Parathyroid adenoma (tissue), 2 donors: ENCODE results near the gene PRDM10.
"Not testable (repeated sequence)": the region's sequence is repeated elsewhere in the genome, so short reads cannot be mapped to it uniquely, and the experiment has no call there.

Source experiments
- H2AFZ ChIP-seq: fragments of 300-600 bp; sonication (generic); one replicate; pipeline ENCODE4 v1.7.0; 2017; ENCODE audit warnings: antibody characterized with exemption, mild to moderate bottlenecking
- H3K27ac ChIP-seq: fragments of 300-600 bp; sonication (generic); one replicate; pipeline ENCODE4 v1.7.0; 2017
- H3K27me3 ChIP-seq: fragments of 300-600 bp; sonication (generic); one replicate; pipeline ENCODE4 v1.7.0; 2017; ENCODE audit warnings: low read length; ENCODE audit not compliant: control insufficient read depth, insufficient read depth
- H3K36me3 ChIP-seq: fragments of 300-600 bp; sonication (generic); one replicate; pipeline ENCODE4 v1.7.0; 2017; ENCODE audit warnings: low read length; ENCODE audit not compliant: control insufficient read depth, insufficient read depth
- H3K4me1 ChIP-seq: fragments of 300-600 bp; sonication (generic); one replicate; pipeline ENCODE4 v1.7.0; 2017; ENCODE audit warnings: control low read depth
- H3K4me2 ChIP-seq: fragments of 300-600 bp; sonication (generic); one replicate; pipeline ENCODE4 v1.7.0; 2017; ENCODE audit warnings: low read length
- H3K4me3 ChIP-seq: fragments of 300-600 bp; sonication (generic); one replicate; pipeline ENCODE4 v1.7.0; 2017; ENCODE audit warnings: low read depth, low read length
- H3K79me2 ChIP-seq: fragments of 300-600 bp; sonication (generic); one replicate; pipeline ENCODE4 v1.7.0; 2017; ENCODE audit warnings: control low read depth
- H3K9ac ChIP-seq: fragments of 300-600 bp; sonication (generic); one replicate; pipeline ENCODE4 v1.7.0; 2017; ENCODE audit warnings: mild to moderate bottlenecking
- H3K9me3 ChIP-seq: fragments of 300-600 bp; sonication (generic); one replicate; pipeline ENCODE4 v1.7.0; 2017; ENCODE audit warnings: low read length; ENCODE audit not compliant: control insufficient read depth
- TF ChIP-seq, protein P1 (sequence below): fragments of 300-600 bp; sonication (generic); IDR thresholded peaks from one replicate; pipeline ENCODE4 v1.7.0; 2017; ENCODE audit warnings: antibody characterized with exemption, mild to moderate bottlenecking
- donor health status: primary hyperparathyroidism.

PRDM10 gene

DNA sequence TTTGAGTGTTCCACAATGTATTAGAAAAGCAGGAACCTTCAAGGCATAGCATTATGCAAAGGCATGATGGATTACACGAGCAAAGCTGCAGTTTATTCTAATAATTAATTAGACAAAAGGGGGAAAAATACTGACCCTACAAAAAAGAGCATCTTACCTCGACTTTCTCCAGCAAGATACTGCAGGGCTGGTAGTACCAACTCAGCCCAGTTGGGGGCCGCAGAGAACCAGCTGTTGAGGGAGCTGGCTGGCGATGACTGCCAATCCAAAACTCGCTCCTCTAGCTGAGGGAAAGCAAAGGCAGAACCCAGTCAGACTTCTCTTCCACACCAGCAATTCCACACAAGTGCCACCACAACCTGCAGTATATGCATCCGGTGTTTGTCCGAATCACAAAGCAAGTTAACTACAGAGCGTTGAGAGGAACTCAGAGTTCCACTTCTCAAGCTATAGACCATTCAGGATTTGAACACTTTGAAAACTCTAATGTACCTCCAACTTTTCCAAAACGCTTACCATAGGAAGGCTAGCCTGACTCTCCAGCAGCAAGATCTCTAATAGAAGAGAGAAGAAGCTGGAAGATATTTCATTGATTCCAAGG lies 121.0 kb downstream of the PRDM10 start:
- H3K36me3 ChIP-seq, result no peaks in the 10 kb centered on the region

GRCh38 chr11:129880311-129880710 lies 122.3 kb downstream of the PRDM10 start:
- Histone ChIP-seq H3K9ac (no peak overlapping the region), H3K4me1 (no peaks in the 10 kb centered on the region), H3K4me2 (no peak overlapping the region), H3K9me3 (no peaks in the 10 kb centered on the region), H3K27me3 (no peaks in the 10 kb centered on the region), H3K79me2 (no peaks in the 10 kb centered on the region), H2AFZ (no peak overlapping the region), H3K4me3 (no peak overlapping the region), H3K27ac (no peak overlapping the region), H3K36me3 (no peaks in the 10 kb centered on the region)
- TF ChIP-seq, protein P1, sequence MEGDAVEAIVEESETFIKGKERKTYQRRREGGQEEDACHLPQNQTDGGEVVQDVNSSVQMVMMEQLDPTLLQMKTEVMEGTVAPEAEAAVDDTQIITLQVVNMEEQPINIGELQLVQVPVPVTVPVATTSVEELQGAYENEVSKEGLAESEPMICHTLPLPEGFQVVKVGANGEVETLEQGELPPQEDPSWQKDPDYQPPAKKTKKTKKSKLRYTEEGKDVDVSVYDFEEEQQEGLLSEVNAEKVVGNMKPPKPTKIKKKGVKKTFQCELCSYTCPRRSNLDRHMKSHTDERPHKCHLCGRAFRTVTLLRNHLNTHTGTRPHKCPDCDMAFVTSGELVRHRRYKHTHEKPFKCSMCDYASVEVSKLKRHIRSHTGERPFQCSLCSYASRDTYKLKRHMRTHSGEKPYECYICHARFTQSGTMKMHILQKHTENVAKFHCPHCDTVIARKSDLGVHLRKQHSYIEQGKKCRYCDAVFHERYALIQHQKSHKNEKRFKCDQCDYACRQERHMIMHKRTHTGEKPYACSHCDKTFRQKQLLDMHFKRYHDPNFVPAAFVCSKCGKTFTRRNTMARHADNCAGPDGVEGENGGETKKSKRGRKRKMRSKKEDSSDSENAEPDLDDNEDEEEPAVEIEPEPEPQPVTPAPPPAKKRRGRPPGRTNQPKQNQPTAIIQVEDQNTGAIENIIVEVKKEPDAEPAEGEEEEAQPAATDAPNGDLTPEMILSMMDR, result no peak

More for the DNA sequence above, 121.0 kb downstream of the PRDM10 start:
- Histone ChIP-seq H3K27ac (no peak overlapping the region), H3K4me3 (no peak overlapping the region), H3K4me2 (no peak overlapping the region), H3K9ac (no peak overlapping the region), H2AFZ (no peak overlapping the region), H3K4me1 (no peaks in the 10 kb centered on the region), H3K79me2 (no peaks in the 10 kb centered on the region), H3K27me3 (no peaks in the 10 kb centered on the region), H3K9me3 (no peaks in the 10 kb centered on the region)
- TF ChIP-seq, protein P1, result no peak

DNA sequence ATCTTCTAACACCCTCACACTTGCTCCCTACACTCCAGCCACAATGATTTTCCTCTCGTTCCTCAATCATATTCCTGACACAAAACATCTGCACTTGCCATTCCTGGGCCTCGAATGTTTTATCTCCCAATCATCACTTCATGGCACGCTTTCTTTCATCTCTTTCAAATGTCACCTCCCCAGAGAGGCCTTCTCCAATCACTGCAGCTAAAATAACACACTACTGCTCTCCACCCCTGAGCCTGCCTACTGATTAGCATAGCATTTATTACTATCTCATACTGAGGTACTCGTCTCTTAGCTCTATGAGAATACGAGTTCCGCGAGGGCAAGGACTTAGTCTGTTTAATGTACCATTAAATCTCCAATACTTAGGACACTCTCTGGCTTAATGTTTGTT lies 130.7 kb downstream of the PRDM10 start:
- TF ChIP-seq, protein P1, result no peak
- no peak overlapping the region for H3K4me3 ChIP-seq
- H2AFZ ChIP-seq, result no peak overlapping the region
- H3K36me3 ChIP-seq, result no peaks in the 10 kb centered on the region
- H3K9ac ChIP-seq, result no peak overlapping the region
- H3K4me2 ChIP-seq, result no peak overlapping the region
- no peaks in the 10 kb centered on the region for H3K27me3 ChIP-seq
- H3K4me1 ChIP-seq, result no peaks in the 10 kb centered on the region
- no peaks in the 10 kb centered on the region for H3K79me2 ChIP-seq
- no peaks in the 10 kb centered on the region for H3K9me3 ChIP-seq
- H3K27ac ChIP-seq, result no peak overlapping the region

DNA sequence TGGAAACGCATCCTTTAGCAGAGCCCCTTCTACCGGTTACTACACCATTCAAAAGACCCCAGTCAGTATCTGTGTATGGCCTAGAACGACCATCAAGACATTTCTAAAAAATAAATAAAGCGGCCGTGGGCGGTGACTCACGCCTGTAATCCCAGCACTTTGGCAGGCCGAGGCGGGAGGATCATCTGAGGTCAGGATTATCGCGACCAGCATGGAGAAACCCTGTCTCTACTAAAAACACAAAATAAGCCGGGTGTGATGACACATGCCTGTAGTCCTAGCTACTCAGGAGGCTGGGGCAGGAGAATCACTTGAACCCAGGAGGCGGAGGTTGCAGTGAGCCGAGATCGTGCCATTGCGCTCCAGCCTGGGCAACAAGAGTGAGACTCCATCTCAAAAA lies 134.0 kb downstream of the PRDM10 start:
- H3K79me2 ChIP-seq, H3K36me3 ChIP-seq, H3K27ac ChIP-seq, H3K4me3 ChIP-seq, H3K9me3 ChIP-seq, H3K9ac ChIP-seq, H3K4me1 ChIP-seq, H3K27me3 ChIP-seq, H3K4me2 ChIP-seq, H2AFZ ChIP-seq: not testable (repeated sequence)

GRCh38 chr11:129866311-129866710 lies 136.3 kb downstream of the PRDM10 start:
- no peaks in the 10 kb centered on the region for H3K27me3 ChIP-seq
- no peak overlapping the region for H3K4me3 ChIP-seq
- H3K4me2 ChIP-seq, result no peak overlapping the region
- no peaks in the 10 kb centered on the region for H3K79me2 ChIP-seq
- no peaks in the 10 kb centered on the region for H3K36me3 ChIP-seq
- TF ChIP-seq, protein P1, result no peak
- no peak overlapping the region for H3K9ac ChIP-seq
- no peak overlapping the region for H2AFZ ChIP-seq
- no peaks in the 10 kb centered on the region for H3K4me1 ChIP-seq
- no peak overlapping the region for H3K27ac ChIP-seq
- no peaks in the 10 kb centered on the region for H3K9me3 ChIP-seq
